ENCODE data around the gene TSPAN11. TPM values are rescaled to one million over a fixed set of nuclear protein-coding genes. Genes with fewer than 3 reads are reported as not detected.

Gene TSPAN11
- total RNA-seq, 1 experiment from 2014 or later, result 4.6 TPM

DNA sequence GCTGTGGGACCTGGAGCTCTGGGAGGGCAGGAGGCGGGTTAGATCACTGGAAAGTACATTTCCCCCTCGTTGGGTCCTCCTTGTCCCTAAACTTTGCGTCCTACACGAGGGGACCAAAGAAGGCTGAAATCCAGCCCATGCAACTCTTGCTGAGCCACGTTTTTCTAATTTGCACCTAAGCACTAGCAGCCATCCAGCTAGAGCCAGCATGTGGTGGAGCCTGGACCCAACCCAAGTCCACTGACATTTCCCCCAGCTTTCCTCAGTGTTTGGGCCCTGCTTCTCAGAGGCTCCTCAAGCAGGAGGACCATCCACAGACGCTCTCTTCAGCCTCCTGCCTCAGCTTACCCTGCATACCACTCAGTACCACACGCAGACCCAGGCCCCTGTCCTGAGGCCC lies 49.7 kb downstream of the TSPAN11 start (continued):
- TF ChIP-seq, protein P1, sequence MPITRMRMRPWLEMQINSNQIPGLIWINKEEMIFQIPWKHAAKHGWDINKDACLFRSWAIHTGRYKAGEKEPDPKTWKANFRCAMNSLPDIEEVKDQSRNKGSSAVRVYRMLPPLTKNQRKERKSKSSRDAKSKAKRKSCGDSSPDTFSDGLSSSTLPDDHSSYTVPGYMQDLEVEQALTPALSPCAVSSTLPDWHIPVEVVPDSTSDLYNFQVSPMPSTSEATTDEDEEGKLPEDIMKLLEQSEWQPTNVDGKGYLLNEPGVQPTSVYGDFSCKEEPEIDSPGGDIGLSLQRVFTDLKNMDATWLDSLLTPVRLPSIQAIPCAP (CRISPR knock-in tag; IDR thresholded peaks at IDR 0.05), result no peak
- TF ChIP-seq ZNF671 (CRISPR knock-in tag; IDR thresholded peaks at IDR 0.05) (no peak), ZBTB21 (CRISPR knock-in tag; IDR thresholded peaks at IDR 0.05; ENCODE audit: borderline replicate concordance) (no peak), MXD4 (CRISPR knock-in tag; IDR thresholded peaks at IDR 0.05; ENCODE audit: borderline replicate concordance) (no peak), ZNF416 (CRISPR knock-in tag; IDR thresholded peaks at IDR 0.05) (no peak), ZNF219 (CRISPR knock-in tag; IDR thresholded peaks at IDR 0.05; ENCODE audit: borderline replicate concordance) (no peak), TEAD1 (CRISPR knock-in tag; IDR thresholded peaks at IDR 0.05) (no peak), IRF2 (CRISPR knock-in tag; IDR thresholded peaks at IDR 0.05; ENCODE audit: borderline replicate concordance, low read depth) (no peak), JAZF1 (CRISPR knock-in tag; IDR thresholded peaks at IDR 0.05) (no peak)
- TF ChIP-seq, protein P2, sequence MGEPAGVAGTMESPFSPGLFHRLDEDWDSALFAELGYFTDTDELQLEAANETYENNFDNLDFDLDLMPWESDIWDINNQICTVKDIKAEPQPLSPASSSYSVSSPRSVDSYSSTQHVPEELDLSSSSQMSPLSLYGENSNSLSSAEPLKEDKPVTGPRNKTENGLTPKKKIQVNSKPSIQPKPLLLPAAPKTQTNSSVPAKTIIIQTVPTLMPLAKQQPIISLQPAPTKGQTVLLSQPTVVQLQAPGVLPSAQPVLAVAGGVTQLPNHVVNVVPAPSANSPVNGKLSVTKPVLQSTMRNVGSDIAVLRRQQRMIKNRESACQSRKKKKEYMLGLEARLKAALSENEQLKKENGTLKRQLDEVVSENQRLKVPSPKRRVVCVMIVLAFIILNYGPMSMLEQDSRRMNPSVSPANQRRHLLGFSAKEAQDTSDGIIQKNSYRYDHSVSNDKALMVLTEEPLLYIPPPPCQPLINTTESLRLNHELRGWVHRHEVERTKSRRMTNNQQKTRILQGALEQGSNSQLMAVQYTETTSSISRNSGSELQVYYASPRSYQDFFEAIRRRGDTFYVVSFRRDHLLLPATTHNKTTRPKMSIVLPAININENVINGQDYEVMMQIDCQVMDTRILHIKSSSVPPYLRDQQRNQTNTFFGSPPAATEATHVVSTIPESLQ (CRISPR knock-in tag; IDR thresholded peaks at IDR 0.05), result no peak
- TF ChIP-seq, protein P3, sequence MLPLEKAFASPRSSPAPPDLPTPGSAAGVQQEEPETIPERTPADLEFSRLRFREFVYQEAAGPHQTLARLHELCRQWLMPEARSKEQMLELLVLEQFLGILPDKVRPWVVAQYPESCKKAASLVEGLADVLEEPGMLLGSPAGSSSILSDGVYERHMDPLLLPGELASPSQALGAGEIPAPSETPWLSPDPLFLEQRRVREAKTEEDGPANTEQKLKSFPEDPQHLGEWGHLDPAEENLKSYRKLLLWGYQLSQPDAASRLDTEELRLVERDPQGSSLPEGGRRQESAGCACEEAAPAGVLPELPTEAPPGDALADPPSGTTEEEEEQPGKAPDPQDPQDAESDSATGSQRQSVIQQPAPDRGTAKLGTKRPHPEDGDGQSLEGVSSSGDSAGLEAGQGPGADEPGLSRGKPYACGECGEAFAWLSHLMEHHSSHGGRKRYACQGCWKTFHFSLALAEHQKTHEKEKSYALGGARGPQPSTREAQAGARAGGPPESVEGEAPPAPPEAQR (CRISPR knock-in tag; IDR thresholded peaks at IDR 0.05), result no peak
- TF ChIP-seq, protein P4, sequence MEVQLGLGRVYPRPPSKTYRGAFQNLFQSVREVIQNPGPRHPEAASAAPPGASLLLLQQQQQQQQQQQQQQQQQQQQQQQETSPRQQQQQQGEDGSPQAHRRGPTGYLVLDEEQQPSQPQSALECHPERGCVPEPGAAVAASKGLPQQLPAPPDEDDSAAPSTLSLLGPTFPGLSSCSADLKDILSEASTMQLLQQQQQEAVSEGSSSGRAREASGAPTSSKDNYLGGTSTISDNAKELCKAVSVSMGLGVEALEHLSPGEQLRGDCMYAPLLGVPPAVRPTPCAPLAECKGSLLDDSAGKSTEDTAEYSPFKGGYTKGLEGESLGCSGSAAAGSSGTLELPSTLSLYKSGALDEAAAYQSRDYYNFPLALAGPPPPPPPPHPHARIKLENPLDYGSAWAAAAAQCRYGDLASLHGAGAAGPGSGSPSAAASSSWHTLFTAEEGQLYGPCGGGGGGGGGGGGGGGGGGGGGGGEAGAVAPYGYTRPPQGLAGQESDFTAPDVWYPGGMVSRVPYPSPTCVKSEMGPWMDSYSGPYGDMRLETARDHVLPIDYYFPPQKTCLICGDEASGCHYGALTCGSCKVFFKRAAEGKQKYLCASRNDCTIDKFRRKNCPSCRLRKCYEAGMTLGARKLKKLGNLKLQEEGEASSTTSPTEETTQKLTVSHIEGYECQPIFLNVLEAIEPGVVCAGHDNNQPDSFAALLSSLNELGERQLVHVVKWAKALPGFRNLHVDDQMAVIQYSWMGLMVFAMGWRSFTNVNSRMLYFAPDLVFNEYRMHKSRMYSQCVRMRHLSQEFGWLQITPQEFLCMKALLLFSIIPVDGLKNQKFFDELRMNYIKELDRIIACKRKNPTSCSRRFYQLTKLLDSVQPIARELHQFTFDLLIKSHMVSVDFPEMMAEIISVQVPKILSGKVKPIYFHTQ (CRISPR knock-in tag; IDR thresholded peaks at IDR 0.05), result no peak

DNA sequence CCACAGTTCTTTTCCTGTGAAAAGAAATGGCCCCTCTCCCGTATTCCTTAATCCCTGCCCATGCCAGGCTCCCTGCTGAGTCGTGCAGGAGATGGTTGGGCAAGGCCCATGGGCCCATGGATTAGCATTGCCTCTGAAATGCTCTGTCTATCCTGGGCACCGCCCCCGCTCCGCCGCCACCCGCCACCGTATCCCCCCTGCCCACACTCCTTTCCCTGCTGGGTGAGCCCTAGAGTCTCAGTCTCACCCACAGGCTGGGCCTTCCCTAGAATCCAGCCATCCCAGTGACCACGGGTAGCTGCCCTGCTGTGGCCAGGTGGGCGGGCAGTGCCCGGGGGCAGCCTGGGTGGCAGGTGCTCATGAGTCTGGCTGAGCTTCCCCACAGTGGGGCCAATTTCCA lies 50.6 kb downstream of the TSPAN11 start:
- Mint-ChIP-seq H3K9me3 (no peaks in the 10 kb centered on the region), H3K36me3 (no peaks in the 10 kb centered on the region), H3K4me3 (no peak overlapping the region), H3K27me3 (ENCODE audit: low read depth) (peaks cover 2% of the 10 kb centered on the region; the same call in 1 of the 2 replicates), H3K4me1 (peaks cover 32% of the 10 kb centered on the region), H3K27ac (no peak overlapping the region)
- ATAC-seq (no peak), DNase-seq (ENCODE audit: low spot score) (no peak)
- ChIA-PET CTCF (interaction anchor here (0.9 to 1.8 kb wide), 4 partner anchors 9 to 126 kb away, joined by 3 to 7 read pairs (median 4); no protein-coding TSS in a partner anchor), POLR2A (no interaction called here)
- no peak for TF ChIP-seq OVOL2 (CRISPR knock-in tag; IDR thresholded peaks at IDR 0.05; ENCODE audit: borderline replicate concordance)
- TF ChIP-seq ELF4 (CRISPR knock-in tag; IDR thresholded peaks at IDR 0.05; ENCODE audit: low read depth), result no peak
- TF ChIP-seq RORB (CRISPR knock-in tag; IDR thresholded peaks at IDR 0.05), result no peak
- TF ChIP-seq, protein P5, sequence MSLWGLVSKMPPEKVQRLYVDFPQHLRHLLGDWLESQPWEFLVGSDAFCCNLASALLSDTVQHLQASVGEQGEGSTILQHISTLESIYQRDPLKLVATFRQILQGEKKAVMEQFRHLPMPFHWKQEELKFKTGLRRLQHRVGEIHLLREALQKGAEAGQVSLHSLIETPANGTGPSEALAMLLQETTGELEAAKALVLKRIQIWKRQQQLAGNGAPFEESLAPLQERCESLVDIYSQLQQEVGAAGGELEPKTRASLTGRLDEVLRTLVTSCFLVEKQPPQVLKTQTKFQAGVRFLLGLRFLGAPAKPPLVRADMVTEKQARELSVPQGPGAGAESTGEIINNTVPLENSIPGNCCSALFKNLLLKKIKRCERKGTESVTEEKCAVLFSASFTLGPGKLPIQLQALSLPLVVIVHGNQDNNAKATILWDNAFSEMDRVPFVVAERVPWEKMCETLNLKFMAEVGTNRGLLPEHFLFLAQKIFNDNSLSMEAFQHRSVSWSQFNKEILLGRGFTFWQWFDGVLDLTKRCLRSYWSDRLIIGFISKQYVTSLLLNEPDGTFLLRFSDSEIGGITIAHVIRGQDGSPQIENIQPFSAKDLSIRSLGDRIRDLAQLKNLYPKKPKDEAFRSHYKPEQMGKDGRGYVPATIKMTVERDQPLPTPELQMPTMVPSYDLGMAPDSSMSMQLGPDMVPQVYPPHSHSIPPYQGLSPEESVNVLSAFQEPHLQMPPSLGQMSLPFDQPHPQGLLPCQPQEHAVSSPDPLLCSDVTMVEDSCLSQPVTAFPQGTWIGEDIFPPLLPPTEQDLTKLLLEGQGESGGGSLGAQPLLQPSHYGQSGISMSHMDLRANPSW (CRISPR knock-in tag; conservative IDR thresholded peaks at IDR 0.05; ENCODE audit: low read depth), result no peak
- TF ChIP-seq TEAD4 (CRISPR knock-in tag; IDR thresholded peaks at IDR 0.05), result no peak
- no peak for TF ChIP-seq MYBL2 (CRISPR knock-in tag; IDR thresholded peaks at IDR 0.05)
- TF ChIP-seq JAZF1 (CRISPR knock-in tag; IDR thresholded peaks at IDR 0.05), result no peak
- TF ChIP-seq, protein P6, sequence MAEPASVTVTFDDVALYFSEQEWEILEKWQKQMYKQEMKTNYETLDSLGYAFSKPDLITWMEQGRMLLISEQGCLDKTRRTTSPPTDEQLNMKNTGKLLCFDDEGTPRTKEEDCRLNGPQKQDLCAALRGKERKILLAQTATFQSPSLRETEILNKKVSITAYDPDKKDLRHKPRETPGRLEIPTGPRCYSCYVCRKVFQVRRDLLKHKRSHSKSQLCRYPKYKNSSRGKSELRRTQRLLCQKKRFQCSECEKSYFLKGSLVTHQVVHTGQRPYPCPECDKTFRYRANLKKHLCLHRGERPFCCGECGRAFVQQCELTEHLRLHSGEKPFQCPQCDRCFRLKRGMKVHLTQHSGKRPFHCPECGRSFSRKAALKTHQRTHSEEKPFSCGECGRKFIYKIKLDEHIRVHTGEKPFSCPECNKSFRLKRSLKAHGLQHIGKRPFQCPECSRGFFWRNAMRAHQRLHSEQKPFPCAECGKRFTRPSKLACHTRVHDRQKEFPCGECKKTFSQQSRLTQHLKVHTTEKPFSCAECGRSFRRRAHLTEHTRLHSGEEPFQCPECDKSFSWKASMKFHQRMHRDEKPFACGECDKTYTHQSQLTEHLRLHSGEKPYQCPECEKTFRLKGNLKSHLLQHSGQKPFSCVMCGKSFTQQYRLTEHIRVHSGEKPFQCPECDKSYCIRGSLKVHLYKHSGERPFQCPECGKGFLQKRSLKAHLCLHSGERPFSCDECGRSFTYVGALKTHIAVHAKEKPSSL (CRISPR knock-in tag; conservative IDR thresholded peaks at IDR 0.05), result no peak
- TF ChIP-seq, protein P7, sequence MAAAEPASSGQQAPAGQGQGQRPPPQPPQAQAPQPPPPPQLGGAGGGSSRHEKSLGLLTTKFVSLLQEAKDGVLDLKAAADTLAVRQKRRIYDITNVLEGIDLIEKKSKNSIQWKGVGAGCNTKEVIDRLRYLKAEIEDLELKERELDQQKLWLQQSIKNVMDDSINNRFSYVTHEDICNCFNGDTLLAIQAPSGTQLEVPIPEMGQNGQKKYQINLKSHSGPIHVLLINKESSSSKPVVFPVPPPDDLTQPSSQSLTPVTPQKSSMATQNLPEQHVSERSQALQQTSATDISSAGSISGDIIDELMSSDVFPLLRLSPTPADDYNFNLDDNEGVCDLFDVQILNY (CRISPR knock-in tag; IDR thresholded peaks at IDR 0.05), result no peak
